Skeletal muscle tissue (tissue), 4 donors: ENCODE measurements around the gene CSNK1G2. TPM values are rescaled to one million over a fixed set of nuclear protein-coding genes. Genes with fewer than 3 reads are reported as not detected.

Source experiments
- H3K27ac ChIP-seq: one replicate; pipeline ENCODE4 v1.7.0; 2013; ENCODE audit warnings: mild to moderate bottlenecking, low read depth, low read length, inconsistent platforms
- H3K27me3 ChIP-seq, 3 donors: one replicate each; pipeline ENCODE4 v1.7.0; 2013; ENCODE audit warnings: low read length in 3 of 3; ENCODE audit not compliant: control insufficient read depth in 3 of 3, insufficient read depth in 3 of 3
- H3K36me3 ChIP-seq, 3 donors: one replicate each; pipeline ENCODE4 v1.7.0; 2013; ENCODE audit warnings: low read length in 3 of 3; ENCODE audit not compliant: control insufficient read depth in 3 of 3, insufficient read depth in 3 of 3
- H3K4me1 ChIP-seq, 3 donors: one replicate each; pipeline ENCODE4 v1.7.0; 2013; ENCODE audit warnings: low read length in 3 of 3, mild to moderate bottlenecking in 3 of 3; ENCODE audit not compliant: control insufficient read depth in 3 of 3, insufficient read depth in 3 of 3
- H3K4me3 ChIP-seq, 3 donors: one replicate each; pipeline ENCODE4 v1.7.0; 2013; ENCODE audit warnings: low read length in 3 of 3
- H3K9ac ChIP-seq, 3 donors: one replicate each; pipeline ENCODE4 v1.7.0; 2013; ENCODE audit warnings: low read length in 3 of 3, mild to moderate bottlenecking in 3 of 3, moderate library complexity in 2 of 3, low read depth in 1 of 3
- H3K9me3 ChIP-seq, 3 donors: one replicate each; pipeline ENCODE4 v1.7.0; 2013; ENCODE audit warnings: low read length in 3 of 3; ENCODE audit not compliant: control insufficient read depth in 3 of 3
- total RNA-seq: library from RNA; depleted of rRNA; stranded (reverse); fragments of >200 nt; gene quantifications from one replicate; pipeline ENCODE4 v1.2.3, GENCODE V29; 2014
- donor health status: Osteomylitis.

The CSNK1G2 gene
- total RNA-seq, 1 donor from 2014 or later = 24.0 TPM

DNA sequence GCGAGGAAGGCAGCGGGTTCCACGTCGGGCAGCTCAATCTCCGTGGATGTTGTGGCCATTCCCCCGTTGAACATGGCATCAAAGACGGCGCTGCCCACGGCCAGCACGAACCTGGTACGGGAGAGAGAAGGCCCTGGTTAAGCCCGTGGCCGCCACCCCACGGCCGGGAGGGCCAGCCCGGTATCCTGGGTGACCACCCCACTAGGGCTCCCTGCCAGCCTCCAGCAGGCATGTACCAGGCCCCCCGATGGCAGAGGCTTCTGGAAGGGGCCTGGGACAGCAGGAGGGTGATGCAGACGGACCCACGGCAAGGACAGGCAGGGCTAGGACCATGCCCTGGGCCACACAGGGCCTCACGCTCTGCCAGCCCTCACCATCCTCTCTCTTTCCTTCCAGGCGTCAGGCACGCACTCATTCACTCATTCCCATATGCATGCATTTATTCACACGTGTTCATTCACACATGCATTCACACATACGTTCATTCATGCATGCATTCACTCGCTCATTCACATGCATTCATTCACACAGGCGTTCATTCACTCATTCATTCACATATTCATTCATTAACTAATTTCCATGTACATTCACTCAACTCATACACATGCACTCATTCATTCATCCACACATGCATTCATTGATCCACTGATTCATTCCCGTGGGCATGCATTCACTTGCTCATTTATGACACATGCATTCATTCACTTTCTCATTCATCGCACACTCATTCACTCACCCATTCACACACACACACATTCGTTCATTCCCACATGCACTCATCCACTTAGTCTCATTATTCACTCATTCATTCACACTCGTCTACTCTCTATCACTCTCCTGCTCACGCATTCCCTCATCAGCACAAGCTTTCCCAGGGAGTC is 56.6 kb downstream of the CSNK1G2 start:
- H3K9ac ChIP-seq = no peak overlapping the region
- peaks cover 12 to 17% (median 12%) of the 10 kb centered on the region in 3 donors for H3K36me3 ChIP-seq

DNA sequence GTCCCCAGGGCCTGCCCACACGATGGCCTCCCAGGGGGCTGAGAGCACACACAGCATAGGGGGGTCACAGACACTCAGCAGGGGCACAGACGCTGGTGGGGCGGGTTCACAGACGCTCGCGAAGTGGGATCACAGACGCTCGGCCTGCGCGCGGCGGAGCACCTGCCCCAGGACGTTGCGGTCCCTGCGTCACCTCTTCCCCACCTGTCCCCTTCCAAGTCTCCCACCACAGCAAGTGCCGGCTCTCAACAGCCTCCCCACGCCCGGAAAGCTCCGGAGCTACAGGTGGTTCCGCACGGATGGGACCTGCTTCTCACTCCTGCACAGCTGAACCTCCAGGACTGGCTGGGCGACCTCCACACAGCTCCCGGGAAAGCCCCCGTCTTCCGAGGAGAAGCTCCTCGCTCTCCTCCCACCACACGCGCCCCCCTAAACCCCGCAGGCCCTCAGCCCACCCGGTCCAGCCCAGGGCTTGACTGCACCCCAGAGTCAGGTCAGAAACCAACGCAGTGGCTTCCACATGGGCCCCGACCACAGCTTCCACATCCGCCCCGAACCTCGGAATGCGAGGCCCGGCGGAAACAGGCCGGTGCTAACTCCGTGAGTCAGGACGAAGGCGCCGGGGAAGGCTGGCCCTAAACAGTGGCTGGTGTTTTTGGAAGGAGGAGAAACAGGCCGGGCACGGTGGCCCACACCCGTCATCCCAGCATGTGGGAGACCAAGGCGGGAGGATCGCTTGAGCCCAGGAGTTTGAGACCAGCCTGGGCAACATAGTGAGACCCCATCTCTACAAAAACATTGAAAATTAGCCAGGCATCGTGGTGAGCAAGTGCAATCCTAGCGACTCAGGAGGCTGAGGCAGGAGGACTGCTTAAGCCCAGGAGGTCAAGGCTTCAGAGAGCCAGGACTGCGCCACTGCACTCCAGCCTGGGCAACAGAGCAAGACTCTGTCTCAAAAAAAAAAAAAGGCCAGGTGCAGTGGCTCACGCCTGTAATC is 58.0 kb downstream of the CSNK1G2 start:
- Histone ChIP-seq H3K27me3 (no peaks in the 10 kb centered on the region), H3K27ac (no peak overlapping the region), H3K9ac (no peak overlapping the region), H3K4me3 (no peak overlapping the region), H3K36me3 (peaks cover 9 to 12% (median 11%) of the 10 kb centered on the region in 3 donors), H3K9me3 (no peaks in the 10 kb centered on the region), H3K4me1 (no peaks in the 10 kb centered on the region)

More for the DNA sequence above, 56.6 kb downstream of the CSNK1G2 start:
- Histone ChIP-seq H3K4me1 (no peaks in the 10 kb centered on the region), H3K4me3 (no peak overlapping the region), H3K27ac (no peak overlapping the region), H3K27me3 (no peaks in the 10 kb centered on the region), H3K9me3 (no peaks in the 10 kb centered on the region)

DNA sequence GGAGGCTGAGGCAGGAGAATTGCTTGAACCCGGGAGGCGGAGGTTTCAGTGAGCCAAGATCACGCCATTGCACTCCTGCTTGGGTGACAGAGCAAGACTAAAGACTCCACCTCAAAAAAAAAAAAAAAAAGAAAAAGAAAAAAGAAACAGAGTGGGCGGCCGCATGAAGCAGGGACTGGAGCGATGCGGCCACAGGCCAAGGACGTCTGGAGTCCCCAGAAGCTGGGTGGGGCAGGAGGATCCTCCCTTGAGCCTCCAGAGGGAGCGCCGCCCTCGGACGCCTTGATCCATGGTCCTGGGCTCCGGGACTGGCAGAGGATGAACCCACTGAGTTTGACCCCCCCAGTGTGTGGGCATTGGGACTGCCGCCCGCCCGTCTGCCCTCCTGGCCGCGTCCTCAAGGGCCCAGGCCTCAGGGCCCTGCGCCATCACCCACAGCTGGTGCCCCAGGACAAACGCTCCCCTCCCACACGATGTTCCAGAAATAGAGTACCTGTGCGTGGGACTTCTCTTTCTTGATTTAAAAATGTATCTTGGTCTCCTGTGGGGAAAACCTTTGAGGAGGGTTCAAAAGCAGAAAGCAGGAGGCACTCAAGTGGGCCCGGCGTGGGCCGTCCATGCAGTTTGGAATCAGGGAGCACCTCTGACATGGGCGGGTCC is 59.0 kb downstream of the CSNK1G2 start:
- H3K4me3 ChIP-seq = no peak overlapping the region

DNA sequence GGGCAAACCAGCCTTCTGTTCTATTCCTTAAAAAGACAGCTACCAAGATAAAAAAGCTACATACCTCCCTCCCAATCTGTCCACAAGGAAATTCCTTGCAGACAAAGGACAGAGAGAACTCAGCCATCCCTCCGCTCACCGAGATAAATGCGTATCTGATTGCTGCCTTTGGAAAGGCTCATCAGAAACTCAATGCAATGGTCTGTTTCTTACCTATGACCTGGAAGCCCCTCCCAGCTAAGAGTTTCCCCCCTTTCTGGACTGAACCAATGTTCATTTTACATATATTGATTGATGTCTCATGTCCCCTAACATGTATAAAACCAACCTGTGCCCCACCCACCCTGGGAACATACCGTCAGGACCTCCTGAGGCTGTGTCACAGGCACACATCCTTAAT is 62.9 kb downstream of the CSNK1G2 start:
- H3K27me3 ChIP-seq = no peaks in the 10 kb centered on the region
- no peak overlapping the region for H3K27ac ChIP-seq
- no peaks in the 10 kb centered on the region for H3K9me3 ChIP-seq
- H3K9ac ChIP-seq = no peak overlapping the region
- H3K4me1 ChIP-seq = no peaks in the 10 kb centered on the region
- no peak overlapping the region for H3K4me3 ChIP-seq
- H3K36me3 ChIP-seq = peaks cover 5% of the 10 kb centered on the region in 3 donors

More for the DNA sequence above, 59.0 kb downstream of the CSNK1G2 start:
- no peaks in the 10 kb centered on the region for H3K4me1 ChIP-seq
- no peaks in the 10 kb centered on the region for H3K27me3 ChIP-seq
- no peaks in the 10 kb centered on the region for H3K9me3 ChIP-seq
- no peak overlapping the region for H3K9ac ChIP-seq
- H3K36me3 ChIP-seq = peaks cover 9 to 12% (median 11%) of the 10 kb centered on the region in 3 donors
- no peak overlapping the region for H3K27ac ChIP-seq

DNA sequence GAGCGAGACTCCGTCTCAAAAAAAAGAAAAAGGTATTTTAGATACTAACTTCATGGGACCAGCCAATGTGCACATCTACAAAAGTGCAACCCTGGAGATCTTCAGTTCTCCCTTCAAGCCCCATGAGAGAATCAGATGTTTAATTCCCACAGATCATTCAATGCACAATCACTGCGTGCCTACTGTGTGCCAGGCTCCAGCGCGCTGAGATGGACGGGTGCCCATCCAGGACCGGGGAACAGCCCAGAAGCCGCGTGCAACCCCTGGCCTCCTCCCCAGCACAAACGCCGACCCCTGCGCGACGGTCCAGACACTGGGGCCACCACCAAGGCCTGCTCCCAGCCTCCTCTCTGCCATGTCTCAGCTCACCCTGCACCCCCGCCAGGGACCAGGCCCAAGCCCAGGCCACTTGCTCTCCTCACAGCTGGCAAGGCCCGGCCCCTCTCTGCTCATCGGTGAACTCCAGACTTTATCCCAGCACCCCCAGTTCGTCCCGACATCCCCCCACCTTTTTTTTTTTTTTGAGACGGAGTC is 69.2 kb downstream of the CSNK1G2 start:
- H3K4me3 ChIP-seq = no peak overlapping the region
- no peak overlapping the region for H3K9ac ChIP-seq
- H3K36me3 ChIP-seq = no peaks in the 10 kb centered on the region
- H3K4me1 ChIP-seq = peaks cover 0 to 15% (median 3%) of the 10 kb centered on the region in 3 donors
- no peak overlapping the region for H3K27ac ChIP-seq
- H3K9me3 ChIP-seq = no peaks in the 10 kb centered on the region
- H3K27me3 ChIP-seq = no peaks in the 10 kb centered on the region

DNA sequence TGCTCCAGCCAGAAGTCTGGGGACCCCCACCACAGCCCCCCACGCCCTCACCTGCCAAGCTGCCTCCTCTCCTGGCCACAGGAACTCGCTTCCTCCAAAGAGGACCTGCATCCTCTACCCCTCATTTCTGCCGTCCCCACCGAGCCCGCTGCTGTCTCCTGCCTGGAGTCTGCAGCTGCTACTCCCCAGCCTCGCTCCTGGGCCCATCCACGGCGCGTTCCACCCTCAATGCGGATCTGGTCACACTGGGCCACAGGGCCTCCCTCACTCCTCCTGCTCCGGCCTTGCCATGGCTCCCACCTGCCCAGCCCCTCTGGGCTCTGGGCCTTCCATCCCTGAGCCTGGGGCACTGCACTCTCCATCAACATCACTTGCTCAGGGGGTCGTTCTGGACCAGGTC is 70.2 kb downstream of the CSNK1G2 start:
- no peak overlapping the region for H3K9ac ChIP-seq
- no peak overlapping the region for H3K4me3 ChIP-seq
- H3K4me1 ChIP-seq = peaks cover 2 to 17% (median 5%) of the 10 kb centered on the region in 3 donors
- no peaks in the 10 kb centered on the region for H3K27me3 ChIP-seq
- H3K9me3 ChIP-seq = no peaks in the 10 kb centered on the region
- no peak overlapping the region for H3K27ac ChIP-seq
- no peaks in the 10 kb centered on the region for H3K36me3 ChIP-seq

DNA sequence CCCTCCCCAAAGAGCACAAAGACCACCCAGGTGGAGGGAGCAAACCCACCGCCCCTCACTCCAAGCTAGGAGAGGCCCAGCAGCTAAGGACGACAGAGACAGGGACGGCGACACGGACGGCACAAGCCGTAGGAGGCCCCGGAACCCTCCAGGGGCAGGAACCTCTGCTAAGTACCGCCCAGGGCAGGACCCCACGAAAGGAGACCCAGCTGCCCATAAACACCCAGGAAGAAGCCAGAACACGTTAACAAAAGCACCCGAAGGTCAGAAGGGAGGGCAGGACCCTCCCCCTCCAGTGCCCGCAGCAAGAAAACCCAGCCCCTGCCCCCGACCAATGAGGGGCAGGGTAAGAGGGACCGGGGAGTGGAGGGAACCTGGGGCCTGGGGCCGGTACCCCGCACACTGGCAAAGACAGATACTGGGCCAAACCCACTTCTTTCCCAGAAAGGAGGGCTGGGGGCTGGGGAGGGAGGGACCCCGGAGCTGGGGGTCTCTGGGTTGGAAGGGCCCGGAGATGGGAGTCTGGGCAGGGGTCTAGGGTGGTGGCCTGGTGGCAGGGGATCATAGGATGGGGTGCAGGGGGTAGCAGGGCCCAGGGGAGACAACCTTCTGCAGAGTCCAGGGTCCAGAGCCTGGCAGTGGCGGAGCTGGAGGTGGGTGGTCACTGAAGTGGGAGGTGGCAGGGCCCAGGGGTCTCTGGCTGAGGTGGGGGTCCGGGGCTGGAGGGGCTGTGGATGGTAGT is 72.1 kb downstream of the CSNK1G2 start:
- no peaks in the 10 kb centered on the region for H3K36me3 ChIP-seq
- H3K4me3 ChIP-seq = no peak overlapping the region
- no peak overlapping the region for H3K27ac ChIP-seq
- H3K27me3 ChIP-seq = no peaks in the 10 kb centered on the region
- H3K9ac ChIP-seq = peak overlapping the region in 1 of 3 donors; percentile 32
- no peaks in the 10 kb centered on the region for H3K9me3 ChIP-seq
- H3K4me1 ChIP-seq = peaks cover 5 to 21% (median 7%) of the 10 kb centered on the region in 3 donors

DNA sequence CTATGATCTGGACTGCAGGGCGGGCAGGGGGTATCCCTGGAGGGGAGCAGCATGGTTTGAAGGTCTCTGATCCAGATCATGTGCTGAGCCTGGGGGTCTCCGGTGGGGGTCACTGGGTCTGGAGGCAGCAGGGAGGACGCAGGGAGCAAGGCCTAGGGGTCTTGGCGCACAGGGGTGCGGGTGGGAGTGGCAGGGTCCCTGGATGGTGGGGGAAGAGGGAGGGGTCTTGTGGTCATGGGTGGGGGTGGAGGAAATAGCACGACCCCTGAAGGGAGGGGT is 72.7 kb downstream of the CSNK1G2 start:
- H3K4me1 ChIP-seq = peaks cover 5 to 21% (median 7%) of the 10 kb centered on the region in 3 donors
- H3K27ac ChIP-seq = no peak overlapping the region
- no peaks in the 10 kb centered on the region for H3K9me3 ChIP-seq
- H3K4me3 ChIP-seq = no peak overlapping the region
- H3K9ac ChIP-seq = peak overlapping the region in 1 of 3 donors; percentile 32
- H3K27me3 ChIP-seq = no peaks in the 10 kb centered on the region
- no peaks in the 10 kb centered on the region for H3K36me3 ChIP-seq

DNA sequence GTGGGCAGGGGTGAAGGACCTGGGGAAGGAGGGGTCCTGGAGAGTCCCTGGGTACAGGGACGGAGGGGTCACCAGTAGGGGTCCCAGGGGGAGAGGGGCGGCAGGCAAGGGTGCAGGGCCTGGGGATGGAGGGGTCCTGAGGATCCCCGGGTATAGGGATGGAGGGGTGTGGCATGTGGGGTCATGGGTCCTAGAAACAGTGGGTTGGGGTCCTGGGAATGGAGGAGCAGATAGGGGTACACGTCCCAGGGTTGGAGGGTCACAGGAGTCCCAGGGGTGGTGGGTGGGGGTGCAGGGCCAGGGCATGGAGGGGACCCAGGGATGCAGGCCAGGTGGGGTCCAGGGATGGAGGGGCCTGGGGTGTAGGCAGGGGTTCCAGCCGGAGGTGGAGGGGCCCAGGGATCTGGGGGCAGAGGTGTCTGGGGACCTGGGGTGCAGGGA is 73.2 kb downstream of the CSNK1G2 start:
- Histone ChIP-seq H3K4me3 (peak overlapping the region in 1 of 3 donors; percentile 75), H3K4me1 (peaks cover 5 to 21% (median 7%) of the 10 kb centered on the region in 3 donors), H3K36me3 (no peaks in the 10 kb centered on the region), H3K9me3 (no peaks in the 10 kb centered on the region), H3K27ac (no peak overlapping the region), H3K27me3 (no peaks in the 10 kb centered on the region), H3K9ac (no peak overlapping the region)
